HL-60/S4 treated with retinoic acid at 250 ng/mL for 4 days and 3 days (cell line): Measurements from ENCODE around the gene SEPTIN10.
"Not testable (repeated sequence)": the region's sequence is repeated elsewhere in the genome, so short reads cannot be mapped to it uniquely, and the experiment has no call there.

Source experiments
- in situ Hi-C: fragments of 300-500 bp; cut with MboI; formaldehyde crosslinking; loops from 2 replicates; pipeline ENCODE4 v1.7.0; 2022; ENCODE audit warnings: low sequenced_read_pairs

SEPTIN10 gene

GRCh38 chr2:109554758-109555157 is 59.0 kb downstream of the SEPTIN10 start:
- in situ Hi-C loops: no loop called here

GRCh38 chr2:109549016-109549590 is 64.7 kb downstream of the SEPTIN10 start:
- in situ Hi-C loops: no loop called here

GRCh38 chr2:109547280-109547679 is 66.5 kb downstream of the SEPTIN10 start:
- in situ Hi-C loops: no loop called here

GRCh38 chr2:109545828-109546713 is 67.7 kb downstream of the SEPTIN10 start:
- in situ Hi-C loops: no loop called here

- in situ Hi-C loops: no loop called here
Observed at GRCh38 chr2:109542384-109542783, 71.4 kb downstream of the SEPTIN10 start.

GRCh38 chr2:109538546-109538945 is 75.2 kb downstream of the SEPTIN10 start:
- in situ Hi-C loops: no loop called here

- in situ Hi-C loops: no loop called here
Observed at GRCh38 chr2:109537565-109538222, 76.1 kb downstream of the SEPTIN10 start.

GRCh38 chr2:109536556-109536955 is 77.2 kb downstream of the SEPTIN10 start:
- in situ Hi-C loops: not testable (repeated sequence)

GRCh38 chr2:109535217-109535946 is 78.4 kb downstream of the SEPTIN10 start:
- in situ Hi-C loops: no loop called here

GRCh38 chr2:109533823-109534222 is 79.9 kb downstream of the SEPTIN10 start:
- in situ Hi-C loops: no loop called here

GRCh38 chr2:109532728-109533076 is 81.1 kb downstream of the SEPTIN10 start:
- in situ Hi-C loops: no loop called here

- in situ Hi-C loops: no loop called here
Observed at GRCh38 chr2:109531896-109532727, 81.7 kb downstream of the SEPTIN10 start.

GRCh38 chr2:109531221-109531620 is 82.5 kb downstream of the SEPTIN10 start:
- in situ Hi-C loops: no loop called here

GRCh38 chr2:109530712-109531111 is 83.1 kb downstream of the SEPTIN10 start:
- in situ Hi-C loops: no loop called here

GRCh38 chr2:109529532-109530449 is 84.0 kb downstream of the SEPTIN10 start:
- in situ Hi-C loops: no loop called here

GRCh38 chr2:109528811-109529501 is 84.8 kb downstream of the SEPTIN10 start:
- in situ Hi-C loops: no loop called here

- in situ Hi-C loops: no loop called here
Observed at GRCh38 chr2:109527846-109528705, 85.7 kb downstream of the SEPTIN10 start.

GRCh38 chr2:109527079-109527478 is 86.7 kb downstream of the SEPTIN10 start:
- in situ Hi-C loops: no loop called here
